GM12892 (cell line): ENCODE measurements around the gene OTULIN.

Experiments used
- POLR2A ChIP-seq: IDR thresholded peaks from 2 replicates; pipeline ENCODE4 v1.6.1; 2011; ENCODE audit warnings: low read depth, low read length, control low read depth
- POLR2AphosphoS5 ChIP-seq: IDR thresholded peaks from 2 replicates; pipeline ENCODE4 v1.6.1; 2011; ENCODE audit warnings: low read depth, low read length, control low read depth
- TAF1 ChIP-seq: IDR thresholded peaks from 2 replicates; pipeline ENCODE4 v1.6.1; 2011; ENCODE audit warnings: low read depth, mild to moderate bottlenecking, control low read depth, low read length, borderline replicate concordance

DNA sequence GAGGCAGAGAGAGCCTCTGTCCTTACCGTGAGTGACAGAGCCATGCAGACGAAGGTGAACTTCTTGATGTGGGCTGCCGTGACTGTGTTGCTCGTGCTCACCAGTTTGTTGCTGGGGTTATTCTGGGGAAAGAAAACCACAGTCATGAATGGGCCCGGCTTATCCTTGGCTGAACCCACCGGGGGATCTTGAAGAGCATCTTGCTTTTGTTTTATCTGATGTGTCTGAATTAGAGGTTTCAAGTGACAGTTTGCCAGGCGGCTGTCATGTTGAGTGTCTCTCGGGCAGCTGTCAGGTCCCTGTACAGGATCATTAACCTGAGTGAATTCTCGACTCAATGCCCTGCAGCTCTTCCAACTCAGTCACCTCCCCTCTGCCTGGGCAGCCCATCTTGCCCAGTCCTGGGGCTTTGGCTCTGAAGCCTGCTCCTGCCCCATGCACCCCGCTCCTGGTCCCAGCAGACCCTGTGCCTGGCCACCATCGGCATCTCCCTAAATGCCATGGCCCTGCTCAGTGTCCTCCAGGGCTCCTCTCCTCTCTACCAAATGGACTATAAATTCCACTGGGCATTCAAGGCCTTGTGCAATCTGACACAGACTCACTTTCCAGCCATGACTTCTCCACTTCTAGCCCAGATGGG, 77.4 kb downstream of the OTULIN start:
- no peak for TF ChIP-seq POLR2AphosphoS5
- no peak for TF ChIP-seq POLR2A
- no peak for TF ChIP-seq TAF1
